ENCODE results near the gene EPX. TPM values are rescaled to one million over a fixed set of nuclear protein-coding genes. Genes with fewer than 3 reads are reported as not detected.
A peak's percentile ranks its signal among the peaks of the same experiment; 100 is the strongest.

EPX gene
- total RNA-seq, 6 experiments from 2014 or later = 0.07 TPM; not detected in 5

GRCh38 chr17:58184986-58185761, 7.4 kb upstream of the EPX start:
- Histone ChIP-seq H3K4me3 (no peak overlapping the region), H3K27me3 (no peaks in the 10 kb centered on the region), H3K4me1 (no peaks in the 10 kb centered on the region), H3K9me3 (no peaks in the 10 kb centered on the region), H3K36me3 (no peaks in the 10 kb centered on the region), H3K27ac (no peak overlapping the region)
- 65% methylated on average over 6 of the region's 8 CpGs for WGBS (ENCODE audit: insufficient coverage, low coverage, low lambda C conversion rate, missing lambda C conversion rate)
- peak in 1 of 4 donors; percentile 7 for ATAC-seq
- intact Hi-C loops (cut with DNase I) = no loop called here
- no peak for DNase-seq
- no peak for TF ChIP-seq CTCF (IDR thresholded peaks at IDR 0.05)

GRCh38 chr17:58186591-58186990, 5.9 kb upstream of the EPX start:
- no peak overlapping the region for H3K27ac ChIP-seq

GRCh38 chr17:58187063-58187462, 5.5 kb upstream of the EPX start:
- no peak for DNase-seq
- TF ChIP-seq POLR2A (IDR thresholded peaks at IDR 0.05) = no peak
- no peak for TF ChIP-seq CTCF (IDR thresholded peaks at IDR 0.05)
- no peak overlapping the region for H3K27ac ChIP-seq
- no peak overlapping the region for H3K4me3 ChIP-seq
- no peaks in the 10 kb centered on the region for H3K9me3 ChIP-seq
- 66% methylated on average over 4 of the region's 6 CpGs for WGBS (ENCODE audit: insufficient coverage, low coverage, low lambda C conversion rate, missing lambda C conversion rate)
- no peaks in the 10 kb centered on the region for H3K4me1 ChIP-seq
- H3K36me3 ChIP-seq = no peaks in the 10 kb centered on the region
- ATAC-seq = no peak
- intact Hi-C loops (cut with DNase I) = no loop called here
- H3K27me3 ChIP-seq = no peaks in the 10 kb centered on the region

More at GRCh38 chr17:58186591-58186990, 5.9 kb upstream of the EPX start:
- no peak for ATAC-seq
- DNase-seq = no peak
- 66% methylated on average over 3 of the region's 4 CpGs for WGBS (ENCODE audit: insufficient coverage, low coverage, low lambda C conversion rate, missing lambda C conversion rate)
- Histone ChIP-seq H3K27me3 (no peaks in the 10 kb centered on the region), H3K4me3 (no peak overlapping the region), H3K4me1 (no peaks in the 10 kb centered on the region), H3K9me3 (no peaks in the 10 kb centered on the region), H3K36me3 (no peaks in the 10 kb centered on the region)
- TF ChIP-seq CTCF (IDR thresholded peaks at IDR 0.05) (no peak), POLR2A (IDR thresholded peaks at IDR 0.05) (no peak)
- intact Hi-C loops (cut with DNase I) = no loop called here

GRCh38 chr17:58187675-58188074, 4.9 kb upstream of the EPX start:
- Histone ChIP-seq H3K4me3 (no peak overlapping the region), H3K9me3 (no peaks in the 10 kb centered on the region), H3K36me3 (no peaks in the 10 kb centered on the region), H3K4me1 (no peaks in the 10 kb centered on the region), H3K27me3 (no peaks in the 10 kb centered on the region), H3K27ac (no peak overlapping the region)
- DNase-seq = no peak
- WGBS (ENCODE audit: insufficient coverage, low coverage, low lambda C conversion rate, missing lambda C conversion rate) = 41% methylated on average over 6 of the region's 7 CpGs
- intact Hi-C loops (cut with DNase I) = no loop called here
- no peak for ATAC-seq
- TF ChIP-seq CTCF (IDR thresholded peaks at IDR 0.05) (no peak), POLR2A (IDR thresholded peaks at IDR 0.05) (no peak)

Data from right lobe of liver (tissue), 6 donors.